ENCODE results near the gene ADGRB3. TPM values are rescaled to one million over a fixed set of nuclear protein-coding genes. Genes with fewer than 3 reads are reported as not detected.
"Not testable (repeated sequence)": the region's sequence is repeated elsewhere in the genome, so short reads cannot be mapped to it uniquely, and the experiment has no call there.

The ADGRB3 gene
- total RNA-seq, 1 donor from 2014 or later = 6.7 TPM

DNA sequence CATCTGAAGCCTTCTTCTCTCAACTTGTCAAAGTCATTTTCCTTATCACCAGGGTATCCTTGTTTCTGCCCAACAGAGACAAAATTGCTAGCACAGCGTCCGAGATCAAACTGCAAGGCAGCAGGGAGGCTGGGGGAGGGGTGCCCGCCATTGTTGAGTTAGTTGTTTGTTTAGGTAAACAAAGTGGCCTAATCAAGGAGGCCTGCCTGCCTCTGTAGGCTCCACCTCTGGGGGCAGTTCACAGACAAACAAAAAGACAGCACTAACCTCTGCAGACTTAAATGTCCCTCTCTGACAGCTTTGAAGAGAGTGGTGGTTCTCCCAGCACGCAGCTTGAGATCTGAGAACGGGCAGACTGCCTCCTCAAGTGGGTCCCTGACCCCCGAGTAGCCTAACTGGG is 155.0 kb downstream of the ADGRB3 start:
- not testable (repeated sequence) for DNase-seq (ENCODE audit: low spot score)

DNA sequence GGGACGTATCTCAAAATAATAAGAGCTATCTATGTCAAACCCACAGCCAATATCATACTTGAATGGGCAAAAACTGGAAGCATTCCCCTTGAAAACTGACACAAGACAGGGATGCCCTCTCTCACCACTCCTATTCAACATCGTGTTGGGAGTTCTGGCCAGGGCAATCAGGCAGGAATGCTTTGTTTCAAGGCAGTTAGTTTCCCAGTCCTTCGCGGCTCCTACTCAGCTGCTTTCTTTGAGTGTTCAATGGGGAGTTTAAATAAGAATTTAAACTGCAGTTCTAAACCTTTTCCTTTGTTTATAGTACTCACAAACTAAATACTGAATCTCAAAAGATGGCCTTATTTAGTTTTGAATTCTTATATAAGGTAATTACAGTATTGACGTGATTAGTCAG is 179.9 kb downstream of the ADGRB3 start:
- DNase-seq (ENCODE audit: low spot score) = not testable (repeated sequence)

DNA sequence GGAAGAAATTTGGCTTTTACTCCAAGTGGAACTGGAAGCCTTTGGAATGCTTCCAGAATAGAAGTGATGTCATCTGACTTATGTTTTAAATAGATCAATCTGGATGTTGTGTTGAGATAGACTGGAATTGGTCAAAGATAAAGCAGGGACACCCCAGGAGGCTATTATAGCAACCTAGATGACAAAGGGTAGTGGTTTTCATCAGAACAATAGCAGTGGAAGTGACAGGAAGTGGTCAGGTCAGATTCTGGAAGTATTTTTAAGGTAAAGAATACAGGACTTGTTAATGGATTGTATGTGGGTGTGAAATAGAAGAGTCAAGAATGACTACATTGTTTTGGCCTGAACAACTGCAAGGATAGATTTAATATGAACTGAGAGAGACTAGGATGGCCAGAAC is 191.4 kb downstream of the ADGRB3 start:
- DNase-seq (ENCODE audit: low spot score) = no peak

DNA sequence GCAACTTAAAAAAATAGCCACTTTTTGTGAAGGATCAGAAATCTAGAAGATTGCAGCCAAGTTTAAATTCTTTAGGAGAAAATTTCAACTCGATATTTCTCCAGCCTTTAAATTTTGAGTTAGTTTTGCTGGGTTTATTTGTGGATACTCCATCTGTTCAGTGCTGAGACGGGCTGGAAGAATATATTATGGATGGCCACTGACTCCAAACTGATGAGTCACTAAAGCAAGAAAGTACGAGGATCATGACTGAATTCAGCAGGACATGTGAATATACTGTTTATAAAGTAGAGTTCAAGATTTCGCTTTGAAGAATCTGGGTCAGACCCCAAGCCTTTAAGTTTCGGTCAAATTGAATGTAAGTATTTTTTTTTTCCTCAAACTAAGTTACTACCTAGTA is 199.5 kb downstream of the ADGRB3 start:
- DNase-seq (ENCODE audit: low spot score) = no peak

DNA sequence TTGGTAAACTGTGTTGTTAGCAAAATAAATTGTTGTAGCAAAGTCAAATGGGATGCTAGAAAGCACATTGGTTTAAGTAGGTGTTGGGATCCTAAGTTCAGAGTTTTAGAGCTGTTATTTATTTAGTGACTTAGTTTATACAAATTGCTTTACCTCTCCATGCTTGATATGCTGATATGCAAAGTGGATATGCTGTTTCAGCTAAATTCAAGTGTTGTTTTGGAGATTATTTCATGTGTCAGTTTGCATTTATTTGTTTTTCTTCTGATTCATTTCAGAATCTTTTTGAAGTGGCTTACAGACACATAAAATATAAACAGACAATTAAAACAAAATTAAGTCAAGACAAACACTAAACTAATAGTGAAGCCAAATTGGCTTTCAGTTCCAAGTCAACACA is 203.5 kb downstream of the ADGRB3 start:
- DNase-seq (ENCODE audit: low spot score) = no peak

DNA sequence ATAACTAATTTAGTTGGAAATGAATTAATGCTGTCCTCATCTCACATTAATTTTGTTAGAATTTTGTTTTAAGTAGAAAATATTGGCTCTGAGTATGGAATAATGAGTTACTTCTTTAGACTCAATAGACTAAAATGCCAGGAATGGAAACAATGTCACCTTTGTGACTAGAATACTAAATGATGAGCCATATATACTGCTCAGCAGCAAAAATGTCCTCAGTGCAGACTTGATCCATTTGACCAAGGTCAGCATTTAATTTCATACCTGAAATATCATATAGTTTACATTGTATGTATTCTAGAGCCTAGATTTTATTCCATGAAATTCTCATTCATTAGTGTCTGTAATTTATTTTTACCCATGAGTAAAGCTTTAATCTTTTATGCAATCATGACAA is 217.7 kb downstream of the ADGRB3 start:
- no peak for DNase-seq (ENCODE audit: low spot score)

- DNase-seq (ENCODE audit: low spot score) = no peak
Observed at GRCh38 chr6:68859233-68859632, 224.2 kb downstream of the ADGRB3 start.

- no peak for DNase-seq (ENCODE audit: low spot score)
Observed at GRCh38 chr6:68868646-68869045, 233.6 kb downstream of the ADGRB3 start.

DNA sequence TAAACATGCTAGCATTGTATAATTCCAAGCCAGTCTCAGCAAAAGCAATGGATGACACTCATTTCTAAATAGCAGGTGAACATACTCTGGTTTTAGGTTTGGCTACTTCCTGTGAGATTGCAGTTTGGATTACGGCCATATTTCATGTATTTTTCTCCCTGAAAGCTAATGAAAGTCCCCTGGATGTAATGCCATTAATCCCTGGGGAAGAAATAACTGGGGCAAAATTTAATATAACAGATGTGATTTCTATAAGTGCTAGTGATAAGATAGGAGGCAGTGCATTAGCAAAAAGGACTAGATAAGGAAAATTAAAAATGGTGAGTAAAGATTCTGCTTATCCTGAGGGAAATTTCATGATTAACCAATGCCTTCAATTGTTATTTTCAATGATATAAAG is 238.2 kb downstream of the ADGRB3 start:
- no peak for DNase-seq (ENCODE audit: low spot score)

GRCh38 chr6:68874747-68875146 is 239.7 kb downstream of the ADGRB3 start:
- no peak for DNase-seq (ENCODE audit: low spot score)

DNA sequence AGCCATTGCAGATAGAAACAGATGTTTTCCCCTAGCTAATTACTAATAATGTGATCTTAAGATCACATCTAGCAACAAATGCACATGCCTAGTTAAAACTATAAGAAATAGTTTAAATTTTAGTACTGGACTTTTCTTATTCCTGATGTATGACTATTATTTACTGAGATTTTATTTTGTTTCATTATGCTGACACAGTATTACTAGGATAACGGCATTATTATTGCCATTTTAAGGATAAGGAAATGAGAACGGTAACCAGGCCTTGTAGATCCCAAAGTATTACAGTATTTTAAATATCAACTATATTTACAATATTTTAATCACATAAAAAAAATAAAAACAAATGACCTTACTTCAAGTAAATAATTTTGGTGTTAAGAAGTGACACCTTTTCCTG is 240.3 kb downstream of the ADGRB3 start:
- no peak for DNase-seq (ENCODE audit: low spot score)

- no peak for DNase-seq (ENCODE audit: low spot score)
Observed at GRCh38 chr6:68876792-68877493, 241.9 kb downstream of the ADGRB3 start.

DNA sequence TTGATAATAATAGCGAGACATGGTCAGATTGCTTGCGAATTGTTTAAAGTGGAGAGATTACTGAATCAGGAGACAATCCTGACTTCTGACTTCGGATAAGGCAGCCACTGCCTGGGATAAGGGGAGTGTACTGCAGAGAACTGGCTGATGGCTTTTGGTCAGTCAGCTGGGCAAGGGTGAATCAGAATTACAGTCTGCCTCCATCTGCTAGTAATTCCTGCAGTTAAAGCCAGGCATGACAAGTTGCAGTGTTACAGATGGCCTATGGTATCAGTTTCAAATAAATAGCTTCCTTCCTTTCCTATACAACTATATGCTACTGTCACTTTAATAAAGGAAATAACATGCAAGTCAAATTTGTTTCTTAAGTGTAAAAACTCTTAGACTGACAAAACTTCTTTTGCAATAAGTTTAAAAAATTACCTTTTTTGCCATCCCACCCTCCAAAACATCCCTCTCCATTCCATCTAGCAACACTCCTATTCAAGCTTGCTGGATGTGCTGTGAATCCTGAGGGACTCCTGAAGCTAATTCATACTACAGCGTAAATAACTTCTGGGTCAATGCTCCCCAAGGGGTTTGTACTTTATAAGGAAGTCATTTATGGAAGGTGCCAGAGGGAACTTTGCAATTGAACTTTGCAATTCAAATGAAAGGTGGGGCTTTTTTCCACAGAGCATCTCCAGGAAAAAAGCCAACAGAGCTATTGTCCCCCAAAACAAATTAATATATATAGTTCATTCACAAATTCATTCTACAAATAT is 245.2 kb downstream of the ADGRB3 start:
- no peak for DNase-seq (ENCODE audit: low spot score)

- not testable (repeated sequence) for DNase-seq (ENCODE audit: low spot score)
Observed at GRCh38 chr6:68883325-68883724, 248.2 kb downstream of the ADGRB3 start.

- no peak for DNase-seq (ENCODE audit: low spot score)
Observed at GRCh38 chr6:68891419-68891818, 256.3 kb downstream of the ADGRB3 start.

DNA sequence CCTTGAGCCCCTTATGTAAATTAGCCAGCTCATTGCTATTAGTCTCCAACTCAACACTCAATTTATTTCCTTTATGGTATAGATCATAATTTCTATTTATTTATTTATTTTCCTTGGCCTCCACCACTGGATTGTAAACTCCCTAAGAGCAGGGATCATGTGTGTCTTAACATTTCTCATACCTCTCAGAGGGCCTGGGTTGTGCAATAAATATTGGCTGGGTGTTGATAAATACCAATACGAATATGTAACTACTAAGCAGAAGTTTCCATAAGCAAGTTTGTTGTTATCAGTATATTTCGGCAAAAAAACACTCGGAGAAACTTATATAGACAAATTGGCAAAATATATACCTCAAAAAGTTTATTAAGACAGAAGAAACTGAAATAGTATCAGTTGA is 257.4 kb downstream of the ADGRB3 start:
- DNase-seq (ENCODE audit: low spot score) = no peak

GRCh38 chr6:68895929-68896328 is 260.8 kb downstream of the ADGRB3 start:
- DNase-seq (ENCODE audit: low spot score) = no peak

DNA sequence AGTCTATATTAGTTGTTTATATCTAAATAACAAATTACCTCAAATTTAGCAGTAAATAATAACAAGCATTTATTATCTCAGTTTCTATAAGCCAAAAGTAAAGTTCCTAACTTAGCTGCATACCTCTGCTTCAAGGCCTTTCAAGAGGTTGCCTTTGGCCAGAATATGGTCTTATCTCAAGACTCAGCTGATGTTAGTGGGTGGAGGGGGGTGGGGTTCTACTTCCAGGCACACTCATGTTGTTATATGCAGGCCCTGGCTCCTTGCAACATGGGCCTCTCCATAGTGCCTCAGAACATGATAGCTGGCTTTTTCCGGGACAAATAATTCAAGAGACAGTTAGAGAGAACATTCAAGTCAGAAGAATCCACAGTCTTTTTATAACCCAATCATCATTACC is 266.0 kb downstream of the ADGRB3 start:
- DNase-seq (ENCODE audit: low spot score) = no peak

- DNase-seq (ENCODE audit: low spot score) = no peak
Observed at GRCh38 chr6:68911334-68911733, 276.3 kb downstream of the ADGRB3 start.

DNA sequence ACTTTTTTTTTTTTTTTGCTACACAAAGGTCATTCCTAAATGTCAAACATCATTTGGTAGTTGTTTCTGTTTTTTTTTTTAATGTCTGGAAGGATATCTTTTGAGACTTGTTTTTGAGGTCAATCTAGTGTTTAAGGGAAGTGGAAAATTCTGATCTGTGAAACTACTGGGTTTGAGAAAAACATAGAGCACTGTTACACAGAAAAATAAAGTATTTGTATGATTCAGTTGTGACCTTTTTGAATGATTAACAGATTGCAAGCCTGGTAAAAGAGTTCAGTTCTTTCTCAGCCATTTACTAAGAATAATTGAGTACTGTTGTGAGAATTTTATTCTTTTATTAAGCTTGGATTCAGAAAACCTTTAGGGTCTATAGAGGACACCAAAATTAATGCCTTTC is 276.7 kb downstream of the ADGRB3 start:
- no peak for DNase-seq (ENCODE audit: low spot score)

DNA sequence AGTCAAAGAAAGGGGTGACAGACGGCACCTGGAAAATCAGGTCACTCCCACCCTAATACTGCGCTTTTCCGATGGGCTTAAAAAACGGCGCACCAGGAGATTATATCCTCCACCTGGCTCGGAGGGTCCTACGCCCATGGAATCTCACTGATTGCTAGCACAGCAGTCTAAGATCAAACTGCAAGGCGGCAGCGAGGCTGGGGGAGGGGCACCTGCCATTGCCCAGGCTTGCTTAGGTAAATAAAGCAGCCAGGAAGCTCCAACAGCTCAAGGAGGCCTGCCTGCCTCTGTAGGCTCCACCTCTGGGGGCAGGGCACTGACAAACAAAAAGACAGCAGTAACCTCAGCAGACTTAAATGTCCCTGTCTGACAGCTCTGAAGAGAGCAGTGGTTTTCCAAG is 277.7 kb downstream of the ADGRB3 start:
- DNase-seq (ENCODE audit: low spot score) = not testable (repeated sequence)

DNA sequence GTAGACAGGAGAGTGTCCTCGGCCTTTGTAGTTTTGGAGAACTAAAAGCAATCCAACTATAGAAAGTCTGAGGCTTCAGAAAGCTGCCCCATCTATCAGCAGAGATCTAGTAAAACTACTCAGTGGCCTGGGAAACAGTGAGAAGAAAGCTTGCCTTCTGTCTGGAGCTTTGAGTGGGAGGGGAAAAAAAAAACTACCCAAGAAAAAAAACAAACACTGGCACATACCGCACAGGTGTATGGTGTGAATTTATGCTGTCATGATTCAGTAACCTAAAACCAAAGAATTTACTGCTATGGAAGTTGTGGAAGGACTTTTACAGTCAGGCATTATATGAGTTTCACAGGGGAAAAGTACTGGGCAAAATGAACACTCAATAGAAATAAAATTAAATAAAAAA is 280.5 kb downstream of the ADGRB3 start:
- no peak for DNase-seq (ENCODE audit: low spot score)

DNA sequence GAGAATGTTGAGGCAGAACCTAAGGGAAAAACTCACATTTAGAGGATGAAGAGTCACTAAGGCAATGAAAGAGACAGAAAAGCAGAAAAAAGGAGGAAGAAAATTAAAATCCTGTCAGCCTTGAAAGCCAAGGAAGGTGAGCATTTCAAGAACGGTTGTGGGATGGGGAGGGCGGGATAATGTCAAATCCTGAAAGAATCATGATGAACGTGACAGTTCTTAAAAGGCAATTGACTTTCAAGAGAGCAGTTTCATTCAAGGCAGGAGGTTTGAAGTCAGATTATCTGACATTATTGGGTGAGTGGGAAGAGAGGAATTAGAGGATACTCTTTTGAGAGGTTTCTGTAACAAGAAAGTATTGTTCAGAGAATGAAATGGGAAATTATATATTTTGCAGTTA is 284.5 kb downstream of the ADGRB3 start:
- DNase-seq (ENCODE audit: low spot score) = no peak

GRCh38 chr6:68941345-68941744 is 306.3 kb downstream of the ADGRB3 start:
- DNase-seq (ENCODE audit: low spot score) = no peak

Measured in ureter (tissue), 1 donor.